Fibroblast of skin of right biceps (primary cell): ENCODE results near the gene ACVR1C.
A peak's percentile ranks its signal among the peaks of the same experiment; 100 is the strongest.
"Not testable (repeated sequence)": the region's sequence is repeated elsewhere in the genome, so short reads cannot be mapped to it uniquely, and the experiment has no call there.

Source experiments
- DNase-seq: peaks from one replicate; pipeline ENCODE4 v3.0.0-alpha.2; 2013

The ACVR1C gene

GRCh38 chr2:157572725-157573124 is 55.9 kb downstream of the ACVR1C start:
- no peak for DNase-seq

DNA sequence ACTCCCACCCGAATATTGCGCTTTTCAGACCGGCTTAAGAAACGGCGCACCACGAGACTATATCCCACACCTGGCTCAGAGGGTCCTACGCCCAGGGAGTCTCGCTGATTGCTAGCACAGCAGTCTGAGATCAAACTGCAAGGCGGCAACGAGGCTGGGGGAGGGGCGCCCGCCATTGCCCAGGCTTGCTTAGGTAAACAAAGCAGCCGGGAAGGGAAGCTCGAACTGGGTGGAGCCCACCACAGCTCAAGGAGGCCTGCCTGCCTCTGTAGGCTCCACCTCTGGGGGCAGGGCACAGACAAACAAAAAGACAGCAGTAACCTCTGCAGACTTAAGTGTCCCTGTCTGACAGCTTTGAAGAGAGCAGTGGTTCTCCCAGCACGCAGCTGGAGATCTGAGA is 62.0 kb downstream of the ACVR1C start:
- not testable (repeated sequence) for DNase-seq

DNA sequence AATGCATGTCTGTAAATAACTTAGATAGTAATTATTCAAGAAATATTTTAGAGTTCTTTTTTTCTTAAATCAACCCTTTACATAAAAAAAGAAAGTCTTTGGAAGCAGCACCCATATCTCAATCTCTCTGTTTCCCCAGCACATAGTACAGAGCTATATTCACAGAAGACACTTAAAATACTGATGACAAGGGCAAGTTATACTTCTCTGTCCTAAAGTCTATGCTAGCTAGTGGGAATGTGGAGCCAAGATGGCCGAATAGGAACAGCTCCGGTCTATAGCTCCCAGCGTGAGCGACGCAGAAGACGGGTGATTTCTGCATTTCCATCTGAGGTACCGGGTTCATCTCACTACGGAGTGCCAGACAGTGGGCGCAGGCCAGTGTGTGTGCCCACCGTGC is 62.6 kb downstream of the ACVR1C start:
- not testable (repeated sequence) for DNase-seq

DNA sequence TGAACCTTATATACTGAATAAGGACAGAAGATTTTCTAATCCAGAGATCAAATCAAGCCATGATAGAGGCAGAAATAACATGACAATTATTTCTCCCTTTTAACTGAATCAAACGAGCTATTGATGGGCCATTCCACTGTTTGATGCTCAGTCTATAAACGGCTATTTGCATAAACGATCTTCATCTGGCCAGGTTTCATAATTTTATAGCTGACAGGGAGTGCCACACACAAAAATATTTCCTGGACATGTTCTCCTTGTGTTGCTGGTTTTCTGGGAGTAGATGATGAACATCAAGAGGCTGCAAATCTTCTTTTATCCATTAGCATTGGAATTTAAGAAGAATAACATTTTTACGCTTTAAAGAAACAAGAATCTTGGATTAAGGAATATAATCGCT is 63.1 kb downstream of the ACVR1C start:
- no peak for DNase-seq

DNA sequence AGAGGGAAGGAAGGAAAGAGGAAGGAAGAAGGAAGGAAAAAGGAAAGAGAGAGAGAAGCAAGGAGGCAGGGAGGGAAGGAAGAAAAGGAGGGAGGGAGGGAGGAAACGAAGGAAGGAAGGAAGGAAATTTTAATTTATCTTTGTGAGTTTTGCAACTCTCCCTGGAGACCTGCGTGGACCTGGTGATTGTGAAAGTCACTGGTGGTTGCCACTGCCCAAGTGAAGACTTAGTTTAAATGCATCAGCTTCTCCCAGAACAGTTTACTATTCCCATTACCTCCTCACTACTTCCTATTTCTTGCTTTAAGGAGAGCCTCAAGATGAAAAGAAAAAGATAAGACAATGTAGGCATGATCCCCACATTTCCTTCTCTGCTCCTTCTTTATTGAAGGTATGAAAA is 68.8 kb downstream of the ACVR1C start:
- DNase-seq = no peak

DNA sequence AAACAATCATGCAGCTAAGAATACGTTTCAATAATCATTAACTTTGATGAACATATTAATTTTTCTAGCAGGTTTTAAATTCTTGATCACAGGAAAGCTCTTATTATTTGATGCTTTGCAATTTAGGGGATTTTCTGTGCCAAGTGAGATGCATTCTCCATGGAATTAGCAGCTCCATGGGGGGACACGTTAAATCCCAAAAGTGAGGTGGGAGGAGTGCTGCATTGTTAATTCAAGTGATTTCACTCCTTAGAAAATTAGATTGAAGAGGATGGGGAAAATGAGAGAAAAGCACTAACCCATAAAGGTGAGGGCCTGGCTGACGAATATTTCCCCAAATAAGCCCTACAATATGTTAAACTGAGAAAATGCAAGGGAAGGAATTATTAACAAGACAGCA is 69.2 kb downstream of the ACVR1C start:
- no peak for DNase-seq

DNA sequence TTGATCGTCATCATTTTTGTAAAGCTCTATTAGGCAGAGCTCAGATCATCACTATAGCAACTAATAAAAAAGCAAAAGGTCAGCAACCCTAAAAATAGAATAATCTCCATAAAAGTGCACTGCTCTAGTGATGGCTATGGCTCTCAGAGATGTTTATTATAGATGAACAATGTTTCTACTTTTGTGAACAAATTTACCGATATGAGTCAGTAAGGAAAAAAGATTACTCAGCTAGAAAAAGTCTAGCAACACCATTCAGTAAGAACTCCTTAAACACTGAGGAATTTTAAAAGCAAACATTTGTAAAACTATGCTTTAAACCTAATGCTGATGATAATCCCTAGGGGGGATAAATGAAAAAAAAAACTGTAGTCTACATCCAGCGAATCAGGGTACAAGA is 69.6 kb downstream of the ACVR1C start:
- peak; percentile 56 for DNase-seq

GRCh38 chr2:157557770-157558169 is 70.9 kb downstream of the ACVR1C start:
- no peak for DNase-seq

GRCh38 chr2:157540102-157540501 is 88.6 kb downstream of the ACVR1C start:
- no peak for DNase-seq

DNA sequence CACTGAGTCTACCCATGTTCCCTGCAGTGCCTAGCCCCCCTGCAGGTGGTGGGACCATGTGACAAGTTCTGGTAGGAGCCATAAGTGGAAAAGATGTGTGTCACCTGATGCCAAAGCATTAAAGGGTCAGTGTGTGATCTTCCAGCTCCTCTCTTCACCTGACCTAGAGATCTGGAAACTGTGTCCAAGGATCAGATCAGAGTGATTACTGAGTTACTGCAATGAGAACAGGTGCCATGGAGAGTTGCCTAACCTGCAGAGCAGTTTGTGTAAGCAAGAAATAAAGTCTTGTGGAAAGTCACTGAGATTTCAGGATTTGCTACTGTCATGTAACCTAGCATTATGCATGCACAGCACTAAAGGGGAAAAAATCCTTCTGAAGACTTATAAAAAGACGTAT is 90.6 kb downstream of the ACVR1C start:
- DNase-seq = no peak

DNA sequence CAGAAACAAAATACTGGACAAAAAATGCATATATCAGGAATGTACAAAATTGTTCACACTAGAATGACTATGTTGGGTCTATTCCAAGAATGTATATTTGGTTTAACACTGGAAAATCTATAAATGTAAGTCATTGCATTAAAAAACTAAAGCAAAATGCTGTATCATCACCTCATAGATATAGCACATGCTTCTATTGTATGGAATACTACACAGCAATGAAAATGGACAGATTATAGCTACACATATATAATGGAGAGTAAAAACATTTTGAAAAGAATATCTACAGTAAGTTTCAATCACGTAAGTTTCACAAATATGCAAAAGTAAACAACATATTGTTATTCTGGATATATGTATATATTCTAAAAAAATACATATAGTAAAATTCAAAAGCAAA is 91.8 kb downstream of the ACVR1C start:
- no peak for DNase-seq

- no peak for DNase-seq
Measured at GRCh38 chr2:157528963-157529751, 99.5 kb downstream of the ACVR1C start.

DNA sequence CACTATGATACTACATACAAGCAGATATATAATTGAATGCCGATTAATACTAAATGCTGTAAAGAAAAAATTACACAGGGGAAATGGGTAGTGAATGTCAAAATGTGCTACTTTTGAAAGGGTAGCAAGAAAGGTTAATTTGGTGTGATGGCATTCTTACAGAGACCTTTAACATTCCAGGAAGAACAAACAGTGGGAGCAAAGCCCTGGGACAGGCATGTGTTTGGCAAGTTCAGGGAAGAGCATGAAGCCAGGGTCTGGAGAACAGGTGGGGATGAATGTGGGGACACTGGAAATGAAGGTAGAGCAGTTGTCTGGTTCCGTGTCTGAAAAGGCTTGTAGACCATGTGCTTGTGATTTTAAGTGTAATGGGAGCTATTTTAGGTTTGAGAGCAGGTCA is 102.6 kb downstream of the ACVR1C start:
- no peak for DNase-seq

DNA sequence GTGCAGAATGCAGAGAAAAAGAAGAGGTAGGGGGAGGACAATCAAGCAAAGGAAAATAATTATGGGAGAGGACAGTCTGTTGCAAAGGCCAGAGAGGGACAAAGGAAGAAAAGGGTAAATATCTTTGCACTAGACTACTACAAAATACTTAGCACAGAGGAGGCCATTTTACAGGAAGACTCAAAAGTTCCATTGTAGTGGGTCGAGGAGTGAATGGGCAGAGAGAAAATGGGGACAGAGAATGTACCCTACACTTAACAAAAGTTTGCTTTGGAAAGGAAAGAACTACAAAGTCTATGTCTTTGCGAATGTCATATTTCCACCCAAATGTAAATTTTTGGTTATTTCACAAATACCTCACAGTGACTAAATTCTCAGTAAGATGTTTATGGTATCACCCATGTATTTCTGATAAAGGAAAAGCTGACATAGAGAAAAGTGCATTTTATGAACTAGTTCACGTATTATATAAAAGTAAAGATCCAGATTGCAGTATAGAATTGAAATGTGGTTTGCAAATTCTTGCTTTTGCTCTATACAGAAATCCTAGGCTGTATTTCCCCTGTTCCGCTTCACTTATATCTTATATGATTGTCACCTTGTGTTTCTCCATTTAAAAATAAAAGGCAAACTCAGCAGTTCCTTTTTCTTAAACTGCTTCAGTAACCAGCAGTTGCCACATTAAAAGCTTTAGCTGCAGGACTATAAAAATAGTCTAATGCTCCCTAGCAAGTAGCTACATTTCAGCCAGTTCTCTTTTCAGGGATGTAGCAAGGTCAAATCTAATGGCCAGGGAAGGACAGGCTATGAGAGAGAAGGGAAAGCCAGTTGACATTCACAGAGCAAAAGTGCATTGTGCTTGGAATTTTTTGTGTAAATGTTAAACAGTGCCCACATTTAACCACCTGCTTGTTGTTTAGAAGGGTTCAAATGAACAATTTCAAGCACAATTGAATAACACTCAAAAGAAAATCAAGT is 105.1 kb downstream of the ACVR1C start:
- no peak for DNase-seq

DNA sequence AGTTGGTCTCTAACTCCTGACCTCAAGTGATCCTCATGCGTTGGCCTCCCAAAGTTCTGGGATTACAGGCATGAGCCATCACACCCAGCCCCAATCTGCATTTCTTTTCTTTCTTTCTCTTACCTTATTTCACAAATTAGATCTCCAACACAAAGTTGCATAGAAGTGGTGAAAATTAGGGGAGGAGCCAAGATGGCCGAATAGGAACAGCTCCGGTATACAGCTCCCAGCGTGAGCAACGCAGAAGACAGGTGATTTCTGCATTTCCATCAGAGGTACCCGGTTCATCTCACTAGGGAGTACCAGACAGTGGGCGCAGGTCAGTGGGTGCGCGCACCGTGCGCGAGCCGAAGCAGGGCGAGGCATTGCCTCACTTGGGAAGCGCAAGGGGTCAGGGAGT is 113.7 kb downstream of the ACVR1C start:
- DNase-seq = not testable (repeated sequence)

GRCh38 chr2:157509744-157510143 is 118.9 kb downstream of the ACVR1C start:
- DNase-seq = no peak

DNA sequence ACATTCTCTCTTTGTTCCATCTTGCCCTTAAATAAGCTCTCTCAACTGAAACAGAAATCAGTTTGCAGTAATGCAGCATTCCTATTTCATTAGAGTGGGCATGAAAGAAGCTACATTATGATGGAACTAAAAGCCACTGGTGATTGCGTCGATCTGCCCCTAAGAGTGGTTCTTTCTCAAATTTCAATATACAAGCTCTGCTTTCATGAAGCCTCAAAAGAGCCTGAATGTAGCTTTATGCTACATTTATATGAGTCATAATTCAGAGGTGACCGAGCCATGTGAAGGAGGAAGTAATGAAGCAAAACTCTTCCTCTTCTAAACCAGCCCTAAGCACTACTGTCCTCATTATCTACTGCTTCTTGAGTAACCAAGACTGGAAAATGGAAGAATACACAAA is 120.0 kb downstream of the ACVR1C start:
- no peak for DNase-seq

GRCh38 chr2:157506586-157506985 is 122.1 kb downstream of the ACVR1C start:
- no peak for DNase-seq

- DNase-seq = no peak
Measured at GRCh38 chr2:157504623-157505022, 124.0 kb downstream of the ACVR1C start.

DNA sequence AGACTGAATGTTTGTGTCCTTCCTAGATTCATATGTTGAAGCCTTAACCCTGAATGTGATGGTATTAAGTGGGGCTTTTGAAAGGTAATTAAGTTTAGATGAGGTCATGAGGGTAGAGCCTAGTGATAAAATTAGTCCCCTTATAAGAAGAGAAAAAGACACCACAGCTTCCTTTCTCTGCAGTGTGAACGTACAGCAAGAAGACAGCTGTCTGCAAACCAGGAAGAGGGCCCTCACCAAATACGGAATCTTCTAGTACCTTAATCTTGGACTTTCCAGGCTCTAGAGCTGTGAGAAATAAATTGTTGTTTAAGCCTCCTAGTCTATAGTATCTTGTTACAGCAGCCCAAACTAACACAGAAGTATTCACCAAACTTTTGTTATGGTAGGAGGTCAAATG is 127.6 kb downstream of the ACVR1C start:
- DNase-seq = no peak

DNA sequence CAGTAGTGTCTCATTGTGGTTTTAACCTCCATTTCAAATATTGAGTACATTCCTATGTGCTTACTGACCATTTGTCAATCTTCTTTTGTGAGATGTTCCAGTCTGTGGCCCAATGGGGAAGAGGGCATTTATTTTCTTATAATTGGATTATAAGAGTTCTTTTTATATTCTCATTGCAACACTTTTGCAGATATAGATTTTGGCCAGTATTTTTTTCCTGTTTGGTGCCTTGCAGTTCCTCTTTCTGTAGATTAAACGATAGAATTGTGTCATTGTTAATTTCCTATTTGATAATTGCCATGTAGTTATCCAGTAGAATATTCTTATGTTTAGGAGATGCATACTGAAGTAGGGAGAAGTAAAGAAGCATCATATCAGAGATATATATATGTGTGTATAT is 128.3 kb downstream of the ACVR1C start:
- DNase-seq = no peak

DNA sequence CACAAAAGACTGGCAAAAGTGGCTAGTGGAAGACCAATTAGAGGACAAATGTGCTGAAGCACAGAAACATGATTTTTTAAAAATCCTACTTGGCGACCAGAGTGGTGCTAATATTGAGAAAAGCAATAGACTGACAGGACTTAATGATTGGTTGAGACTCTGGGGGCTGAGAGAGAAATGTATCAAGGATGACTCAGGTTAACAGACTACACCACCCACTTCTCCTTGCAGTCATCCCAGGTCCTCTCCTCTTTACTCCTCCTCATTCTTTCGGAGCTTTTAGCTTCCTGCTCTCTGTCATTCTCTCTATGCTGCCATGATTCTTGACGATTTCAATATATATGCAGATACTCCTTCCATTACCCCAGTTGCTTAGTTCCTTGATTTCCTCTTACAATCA is 130.2 kb downstream of the ACVR1C start:
- DNase-seq = no peak

DNA sequence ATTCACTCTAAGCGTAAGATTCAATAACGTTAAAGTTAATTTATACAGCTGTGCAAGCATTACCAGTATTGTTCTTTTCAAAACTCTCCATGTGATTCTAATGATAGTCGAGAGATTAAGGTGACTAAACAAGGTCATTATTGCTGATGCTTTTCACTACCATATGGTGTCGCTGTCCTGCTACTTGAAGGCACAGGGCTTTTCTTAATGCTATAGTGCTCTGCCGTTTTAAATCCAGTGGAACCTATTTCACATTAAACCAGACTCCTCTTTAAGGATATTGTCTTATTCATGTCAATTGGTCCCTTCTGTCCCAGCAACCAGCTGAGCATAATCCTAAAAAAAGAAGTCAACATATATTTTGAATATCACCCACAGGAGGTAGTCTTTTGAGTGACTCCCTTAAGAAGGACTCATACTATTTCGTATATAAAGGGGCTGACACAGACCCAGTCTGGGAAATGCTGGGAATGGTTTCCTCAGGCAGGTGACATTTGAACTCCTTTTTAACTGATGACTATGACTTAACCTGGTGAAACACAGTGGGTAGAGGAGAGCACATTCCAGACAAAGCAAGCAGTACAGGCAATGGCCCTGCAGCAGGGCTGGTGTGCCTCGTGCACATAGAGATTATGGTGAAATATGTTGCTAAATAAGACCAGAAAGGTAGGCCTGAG is 130.9 kb downstream of the ACVR1C start:
- peak; percentile 50 for DNase-seq
